AG10803 (cell line): ENCODE measurements around the gene MCOLN3.

ENCODE experiments used
- DNase-seq: peaks from one replicate; pipeline ENCODE4 v3.0.0; 2010; ENCODE audit warnings: low read depth
- H3K4me3 ChIP-seq: 2 replicates; pipeline ENCODE4 v1.5.1; 2011; ENCODE audit warnings: mild to moderate bottlenecking, low read length, control low read depth
- CTCF ChIP-seq: conservative IDR thresholded peaks from 2 replicates; pipeline ENCODE4 v1.5.1; 2011; ENCODE audit warnings: mild to moderate bottlenecking, low read length, control low read depth, inconsistent platforms

Gene MCOLN3

DNA sequence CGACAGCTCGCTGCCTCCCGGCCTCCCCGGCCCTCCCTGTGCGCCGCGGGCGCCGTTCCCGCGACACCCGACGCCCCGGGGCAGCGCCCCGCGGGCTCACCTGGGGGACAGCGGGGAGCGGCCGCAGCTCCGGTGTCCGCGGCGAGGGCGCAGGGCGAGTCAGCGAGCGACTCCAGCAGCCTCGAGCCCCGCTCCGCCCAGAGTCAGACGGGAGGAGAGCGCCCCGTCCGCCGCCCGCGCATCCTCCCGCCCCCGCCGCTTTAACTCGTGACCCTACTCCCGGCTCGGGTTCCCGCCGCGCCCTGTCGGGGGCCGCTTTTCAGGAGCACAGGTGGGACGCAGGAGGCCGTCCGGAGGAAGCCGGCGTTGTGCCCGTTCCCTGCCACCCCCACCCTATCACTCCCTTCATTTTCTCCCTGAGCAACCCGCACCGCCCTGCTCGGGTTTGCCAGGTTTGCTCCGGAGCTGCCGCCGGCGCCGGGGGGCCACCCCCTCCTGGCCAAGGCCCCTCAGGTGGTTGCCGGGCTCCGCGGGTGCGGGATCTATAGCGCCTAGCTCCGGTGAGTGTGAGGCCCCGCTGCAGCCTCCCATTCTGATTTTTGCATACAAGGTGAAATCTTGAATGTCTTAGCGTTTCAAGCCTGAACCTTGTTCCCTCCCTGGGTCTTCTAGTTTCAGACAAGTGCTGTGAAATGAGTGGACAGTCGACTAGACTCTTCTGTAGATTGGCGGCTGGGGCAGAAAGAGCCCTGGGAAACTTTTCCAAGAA, at the start of gene MCOLN3:
Gene MCOLN3 (minus strand): TSS at position 205 of the 769 bp plus-strand sequence. CDS start 3,140 bp downstream, outside the sequence.
- TF ChIP-seq CTCF: no peak
- peak within 1 kb of the TSS; percentile 21 for H3K4me3 ChIP-seq
- no peak for DNase-seq

DNA sequence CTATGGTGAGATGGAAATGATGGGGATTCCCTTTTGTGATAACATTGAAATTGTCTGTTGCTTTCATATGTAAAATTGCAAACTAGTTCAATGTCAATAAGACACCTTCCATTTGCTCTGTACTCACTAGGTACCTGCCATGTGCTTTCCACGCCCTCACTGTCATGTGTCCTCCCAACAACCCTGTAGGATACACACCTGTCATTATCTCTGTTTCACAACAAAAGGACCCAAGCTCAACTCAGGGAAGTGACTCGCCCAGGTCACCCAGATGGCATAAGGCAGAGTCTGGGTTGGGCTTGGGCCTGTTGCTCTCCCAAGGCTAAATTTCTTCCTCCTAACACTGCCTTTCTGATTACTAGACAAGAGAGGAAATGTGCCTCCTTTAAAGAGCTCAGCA, 45.3 kb upstream of the MCOLN3 start:
- no peak for DNase-seq
- TF ChIP-seq CTCF: no peak
- H3K4me3 ChIP-seq: no peak overlapping the region

DNA sequence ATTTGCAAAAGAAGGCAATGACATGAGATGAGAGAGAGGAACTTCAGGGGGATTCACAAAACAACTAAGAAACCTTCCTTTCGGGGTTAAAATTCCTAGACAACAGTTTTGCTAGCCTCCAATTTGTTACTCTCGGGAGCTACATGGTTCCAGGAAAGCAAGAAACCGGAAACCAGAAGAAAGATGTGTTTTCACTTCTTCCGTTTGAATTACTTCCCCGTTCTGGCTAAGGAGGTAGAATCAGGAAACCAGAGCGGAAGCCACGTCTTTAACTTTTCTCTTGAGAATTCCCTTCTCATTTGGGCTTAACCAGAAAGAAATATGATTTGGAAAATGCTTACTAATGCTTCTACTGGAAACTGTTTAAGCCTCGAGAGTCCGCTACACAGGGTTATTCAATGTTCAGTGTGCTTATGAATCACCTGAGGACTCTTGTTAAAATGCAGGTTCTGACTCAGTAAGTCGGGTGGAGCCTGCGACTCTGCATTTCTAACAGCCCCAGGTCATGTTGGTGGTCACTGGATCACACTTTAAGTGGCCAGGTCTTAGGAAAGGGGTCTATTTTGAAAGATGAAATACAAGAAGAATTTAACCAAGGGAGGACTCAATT, 43.5 kb upstream of the MCOLN3 start:
- no peak overlapping the region for H3K4me3 ChIP-seq
- no peak for DNase-seq
- TF ChIP-seq CTCF: no peak

- no peak for TF ChIP-seq CTCF
- H3K4me3 ChIP-seq: no peak overlapping the region
- no peak for DNase-seq
Observed at GRCh38 chr1:85090225-85090624, 41.9 kb upstream of the MCOLN3 start.

GRCh38 chr1:85089203-85089602, 40.9 kb upstream of the MCOLN3 start:
- no peak overlapping the region for H3K4me3 ChIP-seq
- DNase-seq: no peak
- no peak for TF ChIP-seq CTCF

DNA sequence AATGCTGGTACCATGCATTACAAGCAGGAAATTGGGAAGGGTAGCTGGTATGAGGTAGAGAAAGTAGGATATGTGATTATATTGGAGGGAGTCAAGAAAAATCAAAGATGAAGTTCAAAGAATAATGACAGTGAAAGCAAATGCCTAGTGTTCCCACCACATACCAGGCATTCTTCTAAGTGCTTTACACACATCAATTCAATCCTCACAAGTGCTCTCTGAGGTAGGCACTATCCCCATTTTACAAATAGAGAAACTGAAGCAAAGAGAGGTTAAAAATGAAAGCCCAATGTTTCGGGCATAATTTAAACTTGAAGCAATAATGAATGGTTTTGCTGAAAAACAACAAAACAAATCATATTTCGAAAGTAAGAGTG, 40.1 kb upstream of the MCOLN3 start:
- TF ChIP-seq CTCF: no peak
- H3K4me3 ChIP-seq: no peak overlapping the region
- DNase-seq: peak; percentile 6

DNA sequence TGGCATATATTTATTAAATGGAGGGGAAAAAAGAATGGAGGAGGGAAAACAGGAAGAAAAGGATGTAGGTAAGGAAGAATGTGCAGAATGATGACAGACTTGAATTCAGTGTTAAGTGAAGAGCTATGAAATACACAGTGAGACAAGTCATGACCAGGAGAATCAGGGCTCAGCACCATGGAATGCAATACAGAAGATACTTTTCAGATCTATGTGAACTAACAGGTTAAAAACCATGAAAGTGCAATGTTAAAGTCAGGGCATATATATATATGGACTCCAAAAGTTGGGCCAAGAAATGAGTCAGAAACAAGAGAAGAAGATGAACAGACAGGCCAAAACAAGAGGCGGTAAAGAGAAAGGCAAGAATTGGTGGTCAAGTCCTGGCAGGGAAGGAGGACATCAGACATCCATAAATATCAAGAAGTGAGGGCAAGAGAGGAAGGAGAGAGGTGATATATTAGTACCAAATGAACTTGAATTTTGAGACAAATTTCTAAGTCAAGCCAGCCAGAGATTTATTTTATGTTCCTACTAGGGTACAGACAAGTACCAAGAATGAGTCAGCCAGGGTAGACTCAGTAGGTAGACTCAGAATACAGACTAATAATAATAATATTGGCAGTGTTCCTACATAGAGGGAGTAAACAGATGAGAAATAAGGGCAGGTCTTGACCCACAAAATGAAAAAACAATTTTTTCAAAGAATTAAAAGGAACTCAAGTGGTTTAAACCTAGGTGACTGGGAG, 39.5 kb upstream of the MCOLN3 start:
- DNase-seq: no peak
- no peak for TF ChIP-seq CTCF
- H3K4me3 ChIP-seq: no peak overlapping the region
